ENCODE results near the gene DHCR24. TPM values are rescaled to one million over a fixed set of nuclear protein-coding genes. Genes with fewer than 3 reads are reported as not detected.

Gene DHCR24
- total and polyA plus RNA-seq, 2 of the 13 experiments (the other 11 are each of a cell fraction or from before 2014, with no cell fraction given), result 374 to 448 TPM

DNA sequence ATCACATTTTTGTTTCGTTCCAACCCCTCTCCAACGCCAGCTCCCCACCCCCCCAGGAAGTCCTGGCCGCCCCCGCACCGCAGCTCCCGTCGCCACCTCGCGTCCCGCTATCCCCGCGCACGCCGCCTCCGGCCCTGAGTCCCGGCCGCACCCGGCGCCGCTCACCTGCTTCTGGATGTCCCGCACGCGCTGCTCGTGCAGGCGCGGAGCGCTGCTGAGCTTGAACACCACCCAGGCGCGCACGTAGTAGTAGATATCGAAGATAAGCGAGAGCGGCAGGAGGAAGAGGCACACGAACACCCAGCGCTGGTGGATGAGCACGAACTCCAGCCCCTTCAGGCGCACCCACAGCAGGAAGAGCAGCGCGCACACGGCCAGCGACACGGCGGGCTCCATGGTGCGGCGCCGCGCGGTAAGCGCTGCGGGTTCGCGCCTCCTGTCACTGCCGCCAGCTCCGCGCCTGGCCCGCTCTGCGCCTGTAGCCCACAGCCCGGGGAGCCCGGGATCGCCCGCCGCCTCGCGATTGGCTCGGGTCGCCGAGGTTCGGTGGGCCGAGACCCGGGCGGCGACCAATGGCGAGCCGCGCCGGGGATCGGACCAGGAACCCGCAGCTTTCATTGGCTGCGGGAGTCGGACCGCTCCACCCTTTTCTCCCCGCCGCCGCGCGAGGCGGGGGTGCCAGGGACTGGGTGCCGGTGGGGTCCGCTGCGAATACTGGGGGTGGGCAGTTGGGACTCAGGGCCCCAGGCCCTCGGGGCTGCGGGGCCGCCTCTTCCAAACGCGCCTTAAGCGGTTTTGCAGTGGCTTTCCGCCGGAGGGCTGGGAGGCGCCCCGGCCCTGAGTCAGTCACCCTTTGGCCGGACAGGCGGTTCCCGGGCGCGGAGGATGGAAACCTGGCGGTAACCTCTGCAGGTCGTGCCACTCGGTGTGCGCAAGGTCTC, at the start of gene DHCR24 (continued):
- TF ChIP-seq ZNF788 (CRISPR knock-in tag; IDR thresholded peaks at IDR 0.05; ENCODE audit: borderline replicate concordance) (peak; percentile 74; the same call in 1 of the 2 replicates), MED13 (CRISPR knock-in tag; IDR thresholded peaks at IDR 0.05) (peak; percentile 68), ATF7-NPFF (CRISPR knock-in tag; IDR thresholded peaks at IDR 0.05; ENCODE audit: low read depth) (peak; percentile 72; the same call in 1 of the 2 replicates), SP140L (CRISPR knock-in tag; IDR thresholded peaks at IDR 0.05; ENCODE audit: borderline replicate concordance) (no peak), SRY (CRISPR knock-in tag; IDR thresholded peaks at IDR 0.05) (peak; percentile 76), PCBP2 (optimal IDR thresholded peaks at IDR 0.05; ENCODE audit: low read depth, low read length, poor library complexity, severe bottlenecking) (no peak)

DNA sequence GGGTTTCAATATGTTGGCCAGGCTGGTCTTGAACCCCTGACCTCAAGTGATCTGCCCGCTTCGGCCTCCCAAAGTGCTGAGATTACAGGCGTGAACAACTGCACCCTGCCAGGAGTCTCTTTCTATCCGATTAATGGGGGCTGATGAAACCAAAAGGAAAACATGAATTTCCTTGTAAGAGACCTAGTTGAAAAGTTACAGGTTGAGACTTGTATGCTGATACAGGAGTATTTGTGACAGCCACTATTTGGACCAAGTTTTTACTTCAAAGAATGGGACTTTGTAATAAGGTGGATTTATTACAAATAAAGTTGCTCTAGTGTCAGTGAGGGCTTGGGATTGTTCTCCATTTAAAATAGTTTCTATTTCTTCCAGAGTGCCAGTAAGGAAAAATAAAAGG, 49.8 kb upstream of the DHCR24 start:
- intact Hi-C loops (cut with micrococcal nuclease; ENCODE audit: unreplicated experiment) (no loop called here), in situ Hi-C loops (cut with HindIII; ENCODE audit: extremely low pct_ligation_motif_present, low pct_unique_long_range_greater_than_20kb) (no loop called here)
- Histone ChIP-seq H3K36me3 (replicated peaks in 1 of 2; ENCODE audit: control insufficient read depth in 1 of 2, insufficient read depth in 2 of 2, low read length in 2 of 2) (no peaks in the 10 kb centered on the region), H3K79me2 (ENCODE audit: insufficient read depth, low read length) (no peaks in the 10 kb centered on the region), H3K4me1 (ENCODE audit: insufficient read depth, low read length) (peaks cover 32% of the 10 kb centered on the region), H3K27me3 (ENCODE audit: control insufficient read depth in 1 of 2, insufficient read depth in 2 of 2, low read length in 2 of 2) (no peaks in the 10 kb centered on the region), H3K9me3 (ENCODE audit: low read length) (no peaks in the 10 kb centered on the region), H3K4me3 (replicated peaks in 1 of 3; ENCODE audit: insufficient read depth in 1 of 3, low read depth in 2 of 3, low read length in 3 of 3) (no peak overlapping the region), H4K20me1 (ENCODE audit: insufficient read depth, low read length) (no peaks in the 10 kb centered on the region), H3K4me2 (ENCODE audit: low read depth, low read length) (no peak overlapping the region), H2AFZ (ENCODE audit: low read length) (no peak overlapping the region), H3K9ac (ENCODE audit: insufficient read depth, low read depth, low read length) (no peak overlapping the region), H3K27ac (ENCODE audit: extremely low read length, insufficient read depth, low read length) (no peak overlapping the region)
- ChIA-PET POLR2A (no interaction called here), CTCF (ENCODE audit: low intra/inter-chr PET ratio, low total read pairs) (no interaction called here)
- no TSS peak for BruUV-seq (replicated peaks)
- FAIRE-seq (no peak), ATAC-seq (no peak), DNase-seq (ENCODE audit: low spot score) (no peak)
- WGBS (ENCODE audit: low lambda C conversion rate), result 93% methylated on average over 4 of the region's 4 CpGs
- TF ChIP-seq ZNF543 (CRISPR knock-in tag; IDR thresholded peaks at IDR 0.05), result no peak
- no peak for TF ChIP-seq RFXANK (CRISPR knock-in tag; IDR thresholded peaks at IDR 0.05)
- TF ChIP-seq DMAP1 (CRISPR knock-in tag; IDR thresholded peaks at IDR 0.05), result no peak
- TF ChIP-seq TAF15 (IDR thresholded peaks at IDR 0.05; ENCODE audit: low read depth, low read length, poor library complexity, severe bottlenecking), result no peak
- no peak for TF ChIP-seq FOSL2 (CRISPR knock-in tag; IDR thresholded peaks at IDR 0.05)
- no peak for TF ChIP-seq ZNF713 (CRISPR knock-in tag; IDR thresholded peaks at IDR 0.05)
- no peak for TF ChIP-seq ZBTB1 (CRISPR knock-in tag; IDR thresholded peaks at IDR 0.05; ENCODE audit: borderline replicate concordance)
- TF ChIP-seq SNAI1 (CRISPR knock-in tag; IDR thresholded peaks at IDR 0.05; ENCODE audit: borderline replicate concordance), result no peak
- TF ChIP-seq JARID2 (CRISPR knock-in tag; IDR thresholded peaks at IDR 0.05; ENCODE audit: insufficient replicate concordance), result no peak
- TF ChIP-seq, protein P1, sequence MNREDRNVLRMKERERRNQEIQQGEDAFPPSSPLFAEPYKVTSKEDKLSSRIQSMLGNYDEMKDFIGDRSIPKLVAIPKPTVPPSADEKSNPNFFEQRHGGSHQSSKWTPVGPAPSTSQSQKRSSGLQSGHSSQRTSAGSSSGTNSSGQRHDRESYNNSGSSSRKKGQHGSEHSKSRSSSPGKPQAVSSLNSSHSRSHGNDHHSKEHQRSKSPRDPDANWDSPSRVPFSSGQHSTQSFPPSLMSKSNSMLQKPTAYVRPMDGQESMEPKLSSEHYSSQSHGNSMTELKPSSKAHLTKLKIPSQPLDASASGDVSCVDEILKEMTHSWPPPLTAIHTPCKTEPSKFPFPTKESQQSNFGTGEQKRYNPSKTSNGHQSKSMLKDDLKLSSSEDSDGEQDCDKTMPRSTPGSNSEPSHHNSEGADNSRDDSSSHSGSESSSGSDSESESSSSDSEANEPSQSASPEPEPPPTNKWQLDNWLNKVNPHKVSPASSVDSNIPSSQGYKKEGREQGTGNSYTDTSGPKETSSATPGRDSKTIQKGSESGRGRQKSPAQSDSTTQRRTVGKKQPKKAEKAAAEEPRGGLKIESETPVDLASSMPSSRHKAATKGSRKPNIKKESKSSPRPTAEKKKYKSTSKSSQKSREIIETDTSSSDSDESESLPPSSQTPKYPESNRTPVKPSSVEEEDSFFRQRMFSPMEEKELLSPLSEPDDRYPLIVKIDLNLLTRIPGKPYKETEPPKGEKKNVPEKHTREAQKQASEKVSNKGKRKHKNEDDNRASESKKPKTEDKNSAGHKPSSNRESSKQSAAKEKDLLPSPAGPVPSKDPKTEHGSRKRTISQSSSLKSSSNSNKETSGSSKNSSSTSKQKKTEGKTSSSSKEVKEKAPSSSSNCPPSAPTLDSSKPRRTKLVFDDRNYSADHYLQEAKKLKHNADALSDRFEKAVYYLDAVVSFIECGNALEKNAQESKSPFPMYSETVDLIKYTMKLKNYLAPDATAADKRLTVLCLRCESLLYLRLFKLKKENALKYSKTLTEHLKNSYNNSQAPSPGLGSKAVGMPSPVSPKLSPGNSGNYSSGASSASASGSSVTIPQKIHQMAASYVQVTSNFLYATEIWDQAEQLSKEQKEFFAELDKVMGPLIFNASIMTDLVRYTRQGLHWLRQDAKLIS (CRISPR knock-in tag; IDR thresholded peaks at IDR 0.05), result no peak

All from HepG2 (cell line).